HG03159 (cell line): ENCODE results near the gene GRIN2D.

Experiments used
- ATAC-seq: cut with Tn5 transposase; IDR thresholded peaks from one replicate; pipeline ENCODE4 v1.9.1; 2021; ENCODE audit warnings: mild to moderate bottlenecking, moderate library complexity; ENCODE audit not compliant: unreplicated experiment

The GRIN2D gene

DNA sequence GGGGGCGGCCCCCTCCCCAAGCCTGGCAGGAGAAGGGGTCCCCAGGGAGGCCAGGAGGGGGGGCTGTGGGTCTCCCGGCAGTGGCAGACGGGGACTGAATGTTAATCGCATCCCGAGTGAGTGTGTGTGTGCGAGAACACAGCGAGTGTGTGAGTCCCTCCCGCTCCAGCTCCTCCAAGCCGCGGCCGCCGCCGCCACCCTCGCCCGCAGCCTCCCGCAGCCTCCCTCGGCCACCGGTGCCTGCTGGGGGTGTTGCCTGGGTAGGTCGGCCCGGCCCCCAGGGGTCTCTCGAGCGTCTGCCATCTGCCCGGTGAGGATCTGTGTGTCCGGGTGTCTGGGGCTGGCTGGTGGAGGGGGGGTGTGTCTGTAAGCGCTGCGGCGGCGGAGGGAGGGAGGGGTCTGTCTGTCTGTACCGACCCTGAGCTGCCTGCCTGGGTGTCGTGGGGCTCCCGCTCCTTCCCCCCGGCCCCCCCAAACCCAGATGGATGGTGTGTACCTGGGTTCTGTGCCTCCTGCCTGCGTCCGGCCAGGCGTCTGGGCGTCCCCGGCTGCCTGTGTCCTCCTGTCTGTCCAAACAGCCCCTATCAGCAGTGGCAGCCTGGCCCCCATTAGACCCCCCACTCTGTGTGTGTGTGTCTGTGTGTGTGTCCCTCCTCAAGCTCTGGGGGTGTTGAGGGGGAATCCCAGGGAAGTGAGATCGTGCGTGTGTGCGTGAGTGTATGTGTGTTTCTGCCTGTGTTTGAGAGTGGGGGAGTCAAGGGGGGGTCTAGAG is at the start of gene GRIN2D:
Gene GRIN2D (plus strand): TSS at position 110 of the 772 bp plus-strand sequence. CDS start 4,725 bp downstream, outside the sequence.
- no peak for ATAC-seq

DNA sequence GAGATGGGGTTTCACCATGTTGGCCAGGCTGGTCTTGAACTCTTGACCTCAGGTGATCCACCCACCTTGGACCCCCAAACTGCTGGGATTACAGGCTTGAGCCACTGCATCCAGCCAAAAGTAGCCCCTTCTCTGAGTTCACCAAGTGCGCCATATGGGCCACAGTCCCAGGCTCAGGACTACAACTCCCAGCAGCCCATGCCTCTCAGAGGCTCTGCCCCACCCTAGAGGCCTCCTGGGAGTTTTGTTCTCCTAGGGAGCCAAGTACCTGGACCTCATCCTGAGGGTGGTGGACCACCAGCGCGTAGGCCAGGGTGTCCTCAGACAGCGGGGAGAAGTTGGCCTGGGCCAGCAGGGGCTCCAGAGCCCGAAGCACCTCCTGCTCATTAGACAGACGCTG is 48.6 kb upstream of the GRIN2D start:
- no peak for ATAC-seq

DNA sequence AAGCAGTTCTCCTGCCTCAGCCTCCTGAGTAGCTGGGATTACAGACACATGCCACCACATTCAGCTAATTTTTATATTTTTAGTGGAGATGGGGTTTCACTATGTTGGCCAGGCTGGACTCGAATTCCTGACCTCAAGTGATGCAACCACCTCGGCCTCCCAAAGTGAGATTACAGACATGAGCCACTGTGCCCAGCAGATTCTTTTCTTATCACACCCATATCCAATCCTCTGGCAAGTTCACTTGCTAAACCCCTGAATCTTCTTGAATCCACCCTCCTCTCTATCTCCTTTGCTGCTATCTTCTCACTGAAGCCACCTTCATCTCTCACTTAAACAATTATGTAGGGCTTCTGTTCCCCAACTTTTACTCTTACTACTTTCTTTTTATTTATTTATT is 47.3 kb upstream of the GRIN2D start:
- ATAC-seq: no peak

DNA sequence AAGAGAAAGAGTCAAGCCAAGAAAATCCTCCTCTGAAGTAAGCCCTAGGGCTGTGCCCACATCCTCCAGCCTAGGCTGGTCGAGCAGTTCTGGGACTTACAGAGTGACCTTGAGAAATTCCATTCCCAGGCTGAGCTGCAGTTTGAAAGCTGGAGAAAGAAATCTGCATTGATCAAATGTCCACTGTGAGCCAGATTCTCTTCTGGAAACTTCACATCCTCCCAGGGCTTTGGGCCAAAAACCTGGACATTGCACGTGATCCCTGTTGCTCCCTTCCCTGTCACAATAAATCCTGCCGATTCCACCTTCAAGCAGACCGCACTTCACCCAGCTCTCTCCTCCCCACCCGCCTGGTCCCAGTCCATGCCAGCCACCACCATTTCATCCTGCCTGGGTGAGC is 45.4 kb upstream of the GRIN2D start:
- ATAC-seq: no peak

DNA sequence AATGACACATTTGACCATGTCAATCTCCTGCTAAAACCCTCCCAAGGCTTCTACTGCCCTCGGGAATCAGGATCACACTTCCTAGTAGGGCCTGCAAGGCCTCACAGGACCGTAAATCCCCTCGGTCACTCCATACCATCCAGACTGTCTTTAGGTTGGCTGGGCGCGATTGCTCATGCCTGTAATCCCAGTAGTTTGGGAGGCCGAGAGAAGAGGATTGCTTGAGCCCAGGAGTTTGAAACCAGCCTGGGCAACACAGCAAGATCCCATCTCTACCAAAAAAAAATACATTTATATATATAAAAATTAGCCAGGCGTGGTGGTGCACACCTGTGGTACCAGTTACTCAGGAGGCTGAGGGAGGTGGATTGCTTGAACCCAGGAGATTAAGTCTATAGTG is 44.7 kb upstream of the GRIN2D start:
- no peak for ATAC-seq

DNA sequence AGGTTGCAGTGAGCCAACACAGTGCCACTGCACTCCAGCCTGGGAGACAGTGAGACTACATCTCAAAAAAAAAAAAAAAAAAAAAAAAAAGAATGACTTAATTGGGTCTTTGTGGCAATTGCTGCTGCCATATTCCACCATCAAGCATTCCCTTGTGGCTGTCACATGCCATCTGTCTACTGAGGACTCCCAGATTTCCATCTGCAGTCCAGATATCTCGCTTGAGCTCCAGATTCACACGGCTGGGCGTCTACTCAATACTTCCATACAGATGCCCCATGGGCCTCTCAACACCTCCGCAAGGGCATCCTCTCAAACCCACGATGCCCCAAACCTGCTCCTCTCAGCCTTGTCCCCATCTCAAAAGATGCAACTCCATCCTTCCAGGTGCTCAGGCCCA is 42.6 kb upstream of the GRIN2D start:
- no peak for ATAC-seq

DNA sequence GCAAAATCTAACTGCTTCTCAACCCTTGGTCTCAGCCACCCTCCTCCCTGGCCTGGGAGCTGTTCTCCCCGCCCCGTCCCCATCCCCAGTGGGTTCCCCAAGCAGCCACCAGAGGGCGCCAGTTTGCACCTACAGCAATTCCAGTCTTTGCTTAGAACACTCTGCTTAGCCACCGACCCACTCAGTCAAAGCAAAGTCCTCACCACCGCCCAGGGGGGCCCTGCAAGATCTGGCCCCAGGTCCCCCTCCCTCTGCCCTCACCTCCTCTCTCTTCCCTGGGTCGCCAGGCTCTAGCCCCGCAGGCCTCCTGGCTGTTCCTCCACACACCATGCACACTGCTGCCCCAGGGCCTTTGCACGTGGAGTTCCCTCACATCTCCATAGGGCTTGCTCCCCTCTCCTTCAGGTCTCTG is 42.1 kb upstream of the GRIN2D start:
- no peak for ATAC-seq

DNA sequence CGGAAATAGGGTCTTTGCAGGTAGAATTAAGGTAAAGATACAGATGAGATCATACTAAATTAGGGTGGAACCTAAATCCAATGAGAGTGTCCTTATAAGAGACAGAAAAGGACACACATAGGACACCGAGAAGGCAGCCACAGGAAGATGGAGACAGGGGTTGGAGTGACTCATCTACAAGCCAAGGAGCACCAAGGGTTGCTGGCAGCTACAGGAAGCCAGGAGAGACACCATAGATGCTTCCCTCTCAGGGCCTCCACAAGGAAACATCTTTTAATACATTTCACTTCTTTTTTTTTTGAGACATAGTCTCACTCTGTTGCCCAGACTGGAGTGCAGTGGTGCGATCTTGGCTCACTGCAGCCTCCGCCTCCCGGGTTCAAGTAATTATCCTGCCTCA is 39.8 kb upstream of the GRIN2D start:
- no peak for ATAC-seq

DNA sequence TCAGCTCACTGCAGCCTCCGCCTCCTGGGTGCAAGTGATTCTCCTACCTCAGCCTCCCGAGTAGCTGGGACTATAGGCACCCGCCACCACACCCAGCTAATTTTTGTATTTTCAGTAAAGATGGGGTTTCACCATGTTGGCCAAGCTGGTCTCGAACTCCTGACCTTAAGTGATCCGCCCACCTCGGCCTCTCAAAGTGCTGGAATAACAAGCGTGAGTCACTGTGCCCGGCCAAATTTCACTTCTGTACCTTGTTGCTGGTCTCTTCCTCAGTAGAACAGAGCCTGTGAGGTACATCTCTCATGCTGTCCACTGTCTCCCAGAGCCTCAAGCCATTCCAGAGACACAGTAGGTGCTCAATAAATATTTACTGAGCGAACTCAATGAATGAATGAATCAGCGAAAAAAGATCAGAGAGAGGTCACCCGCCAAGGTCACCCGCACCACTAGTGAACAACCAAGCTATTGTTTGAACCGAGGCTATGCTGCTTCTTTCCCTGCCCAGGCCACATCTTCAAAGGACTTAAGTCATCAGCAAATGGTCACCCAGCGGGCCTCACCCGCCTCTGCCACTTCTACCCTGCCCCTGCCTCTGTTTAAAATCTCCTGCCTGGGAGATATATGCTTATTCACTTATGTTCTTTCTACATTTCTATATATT is 39.0 kb upstream of the GRIN2D start:
- no peak for ATAC-seq

DNA sequence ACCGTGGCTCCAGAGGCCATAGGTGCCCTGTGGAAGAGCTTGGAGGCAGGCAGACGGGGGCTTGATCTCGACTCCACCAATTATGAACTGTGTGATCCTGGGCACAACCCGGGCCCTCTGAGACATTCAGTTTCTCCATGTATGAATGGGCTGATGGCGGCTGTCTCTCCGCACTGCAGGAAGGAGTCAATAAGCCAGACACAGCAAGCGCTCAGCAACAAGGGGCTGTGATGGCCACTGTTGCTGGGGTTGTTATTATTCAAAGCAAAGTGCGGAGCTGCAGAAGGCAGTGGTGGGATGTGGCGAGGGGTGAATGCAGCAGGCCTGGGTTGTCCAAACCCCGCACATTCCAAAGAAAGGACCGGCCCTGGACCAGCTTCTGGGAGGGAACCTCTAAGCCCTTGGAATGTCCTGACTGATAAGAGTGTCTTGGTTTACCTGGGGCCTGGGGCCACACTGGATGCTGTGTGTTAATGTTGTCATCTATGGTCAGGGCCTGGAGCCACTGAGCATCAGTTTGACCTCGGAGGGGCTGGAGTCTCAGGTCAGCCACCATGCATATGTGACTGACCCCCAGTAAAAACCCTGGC is 38.0 kb upstream of the GRIN2D start:
- no peak for ATAC-seq

DNA sequence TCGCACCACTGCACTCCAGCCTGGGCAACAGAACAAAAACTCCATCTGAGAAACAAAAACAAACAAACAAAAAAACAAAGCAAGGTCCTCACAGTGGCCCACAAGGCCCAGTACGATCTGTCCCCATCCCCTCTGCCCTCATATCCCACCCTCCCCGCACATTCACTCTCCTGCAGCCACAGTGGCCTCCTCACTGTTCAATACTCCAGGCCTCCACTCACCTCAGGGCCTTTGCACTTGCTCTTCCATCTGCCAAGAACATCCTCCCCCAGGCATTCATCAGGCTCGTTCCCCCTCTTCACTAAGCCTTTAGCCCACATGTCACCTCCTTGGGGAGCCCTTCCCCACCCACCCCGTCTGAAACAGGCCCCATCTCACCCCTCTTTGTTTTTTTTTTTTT is 34.3 kb upstream of the GRIN2D start:
- ATAC-seq: no peak

DNA sequence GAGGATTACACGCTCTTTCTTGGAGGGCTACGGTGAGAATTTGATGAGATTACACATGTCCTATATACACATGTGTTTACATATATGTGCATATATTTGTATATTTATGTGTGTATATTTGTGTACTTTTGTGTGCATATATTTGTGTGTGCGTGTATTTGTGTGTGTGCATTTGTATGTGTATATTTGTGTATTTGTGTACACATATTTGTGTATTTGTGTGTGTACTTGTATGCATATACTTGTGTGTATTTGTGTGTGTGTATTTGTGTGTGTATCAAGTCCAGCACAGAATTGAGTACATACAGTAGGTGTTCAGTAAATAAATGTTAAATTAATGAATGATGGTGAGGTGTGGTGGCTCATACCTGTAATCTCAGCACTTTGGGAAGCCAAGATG is 31.6 kb upstream of the GRIN2D start:
- ATAC-seq: no peak

DNA sequence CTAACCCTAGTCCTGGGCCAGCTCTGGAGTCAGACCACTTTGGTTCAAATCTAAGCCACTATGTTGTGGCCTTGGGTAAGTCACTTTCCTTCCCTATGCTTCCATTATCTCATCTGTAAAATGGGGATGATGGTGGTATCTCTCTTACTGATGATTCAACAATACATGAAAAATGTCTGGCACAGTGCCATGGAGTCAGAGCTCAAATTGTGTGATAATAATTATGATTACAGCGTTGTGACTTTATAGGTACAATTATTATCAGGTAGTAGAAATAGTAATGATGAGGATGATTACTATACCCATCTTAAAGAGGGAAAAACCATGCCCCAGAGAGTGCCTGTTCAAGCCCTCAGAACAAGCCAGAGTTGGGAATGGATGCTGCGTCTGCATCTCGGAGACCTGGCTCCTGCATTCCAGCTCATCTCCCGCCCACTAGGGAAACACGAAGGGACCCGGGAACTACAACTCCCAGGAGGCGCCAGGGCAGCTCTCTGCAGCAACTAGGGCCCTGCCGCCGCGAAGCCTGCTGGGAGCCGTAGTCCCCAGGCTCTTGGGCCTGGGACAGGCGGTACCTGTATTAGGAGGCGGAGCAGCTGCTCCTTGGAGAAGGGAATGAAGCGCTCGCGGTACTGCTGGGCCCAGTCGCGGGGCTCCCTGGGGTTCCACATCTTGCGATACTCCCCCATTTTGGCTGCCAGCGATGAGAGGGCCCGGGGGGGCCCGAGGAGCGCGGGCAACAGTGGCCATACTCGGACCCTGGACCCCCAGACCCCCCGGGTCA is 30.6 kb upstream of the GRIN2D start:
- peak; percentile 46 for ATAC-seq

DNA sequence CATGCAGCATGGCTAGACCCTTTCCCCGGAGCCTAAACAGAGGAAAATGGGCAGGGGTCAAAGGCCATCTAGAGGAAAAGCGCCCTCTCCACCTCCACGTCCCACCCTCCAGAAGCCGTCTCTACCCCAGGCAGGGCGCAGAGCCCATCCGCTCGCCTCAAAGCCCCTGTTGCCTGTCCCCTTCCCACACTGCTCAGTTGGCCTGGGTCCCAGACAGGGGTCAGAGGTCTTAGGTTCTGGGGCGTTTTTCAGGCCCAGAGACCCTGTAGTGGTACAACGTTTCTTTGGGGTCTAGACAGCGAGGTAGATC is 30.0 kb upstream of the GRIN2D start:
- peak; percentile 21 for ATAC-seq

DNA sequence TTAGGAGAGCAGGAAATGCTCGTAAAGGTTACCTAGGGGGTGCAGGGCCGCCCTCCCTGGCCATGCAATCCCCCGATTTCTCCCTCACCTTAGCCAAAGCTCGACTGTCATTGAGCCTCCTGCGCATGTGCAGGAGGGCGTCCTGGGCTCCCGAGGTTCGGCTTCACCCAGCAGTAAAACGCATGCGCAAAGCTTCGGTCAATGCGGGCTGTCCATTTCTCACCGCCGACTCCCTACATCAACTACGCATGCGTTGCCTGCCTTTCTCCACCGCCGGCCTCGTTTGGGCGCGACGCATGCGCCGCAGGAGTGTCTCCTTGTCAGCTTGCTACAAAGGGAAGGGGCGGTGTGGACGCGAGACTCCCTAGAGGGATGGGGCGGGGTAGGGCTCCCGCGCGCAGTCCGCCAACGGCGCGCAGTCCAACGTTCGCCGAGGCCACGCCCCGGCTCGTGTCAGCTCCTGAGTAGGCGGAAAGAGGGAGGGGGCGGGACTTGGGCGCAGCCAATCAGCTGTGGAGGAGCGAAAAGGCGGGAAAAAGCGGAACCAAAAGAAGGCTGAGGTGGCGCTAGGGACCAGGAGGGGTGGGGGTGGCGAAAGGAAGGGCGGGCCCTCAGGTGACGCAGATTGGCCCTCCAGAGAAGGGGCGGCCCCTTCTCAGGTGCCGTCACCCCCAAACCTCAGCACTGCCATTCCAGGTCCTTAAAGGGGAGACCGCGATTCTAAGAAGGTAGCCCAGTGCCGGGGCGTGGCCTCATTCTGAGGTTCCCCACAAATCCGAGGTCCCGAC is 29.5 kb upstream of the GRIN2D start, which contains the start of the genes SYNGR4 and TMEM143:
Gene SYNGR4 (plus strand): TSS at position 558 of the 788 bp plus-strand sequence. CDS start 1,476 bp downstream, outside the sequence.
Gene TMEM143 (minus strand): TSS at position 131 of the 788 bp plus-strand sequence. CDS start 20 bp downstream, at position 111.
- ATAC-seq: peak; percentile 72

DNA sequence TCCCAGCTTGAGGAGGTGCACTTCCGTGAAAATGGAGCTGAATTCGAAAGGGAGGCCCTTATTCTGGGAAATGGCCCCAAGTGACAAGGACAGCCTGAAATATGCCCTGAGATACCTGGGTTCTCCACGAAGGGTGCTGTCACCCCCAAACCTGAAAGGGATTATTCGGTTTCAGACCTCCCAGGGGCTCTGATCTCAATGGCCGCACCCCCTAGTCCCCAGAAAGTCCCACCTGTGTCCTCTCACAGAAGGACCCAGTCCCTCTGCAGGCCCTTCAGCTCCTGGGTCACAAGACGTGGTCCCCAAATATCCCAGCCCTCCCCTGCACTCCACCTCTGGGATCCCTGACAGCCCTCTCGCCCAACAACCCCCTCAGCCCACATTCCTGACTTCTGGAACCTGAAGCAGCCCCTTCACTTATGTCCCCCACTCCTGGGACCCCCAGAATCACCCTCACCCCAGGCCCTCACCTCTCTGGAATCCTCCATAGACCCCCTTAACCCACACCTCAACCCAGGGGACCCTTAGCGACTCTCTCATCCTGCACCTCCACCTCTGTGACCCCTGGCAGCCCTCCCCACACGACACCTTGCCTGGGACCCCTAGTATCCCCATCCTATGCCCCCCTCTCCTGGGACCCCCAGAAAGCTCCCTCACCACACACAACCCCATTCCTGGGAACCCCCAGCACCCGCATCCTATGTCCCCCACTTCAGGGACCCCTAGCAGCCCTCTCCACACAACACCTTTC is 28.7 kb upstream of the GRIN2D start:
- no peak for ATAC-seq

DNA sequence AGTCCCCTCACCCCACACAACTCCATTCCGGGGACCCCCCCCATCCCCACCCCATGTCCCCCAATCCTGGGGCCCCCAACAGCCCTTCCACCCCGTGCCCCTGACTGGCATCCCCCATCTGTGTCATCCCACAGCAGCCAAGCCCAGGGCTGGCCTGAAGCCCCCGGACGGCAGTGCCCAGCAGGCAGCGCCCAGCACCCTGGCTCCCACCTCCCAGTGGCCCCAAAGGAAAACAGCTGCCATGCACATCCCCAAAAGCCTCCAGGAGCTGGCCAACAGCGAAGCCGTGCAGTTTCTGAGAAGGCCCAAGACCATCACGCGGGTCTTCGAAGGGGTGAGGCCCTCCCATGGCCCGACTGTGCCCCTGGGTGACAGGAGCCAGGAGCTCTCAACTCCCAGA is 27.9 kb upstream of the GRIN2D start:
- ATAC-seq: no peak

DNA sequence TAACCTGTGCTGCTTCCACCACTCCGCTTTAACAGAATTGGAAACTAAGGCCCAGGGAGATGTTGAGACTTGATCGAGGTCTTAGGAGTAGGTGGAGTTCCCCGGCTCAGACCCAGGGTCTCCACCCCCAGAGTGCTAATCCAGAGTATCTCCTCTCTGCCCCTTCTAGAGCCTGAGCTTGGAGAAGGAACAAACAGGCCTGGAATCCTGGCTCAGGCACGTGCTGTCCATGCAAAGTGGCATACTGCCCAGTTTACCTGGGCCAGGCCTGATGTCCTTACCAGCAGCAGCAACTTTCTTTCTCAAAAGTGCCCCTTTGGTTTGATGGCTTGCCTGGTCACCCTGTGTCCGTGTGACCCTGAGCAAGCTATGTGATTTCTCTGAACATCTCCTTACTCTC is 25.6 kb upstream of the GRIN2D start:
- no peak for ATAC-seq

DNA sequence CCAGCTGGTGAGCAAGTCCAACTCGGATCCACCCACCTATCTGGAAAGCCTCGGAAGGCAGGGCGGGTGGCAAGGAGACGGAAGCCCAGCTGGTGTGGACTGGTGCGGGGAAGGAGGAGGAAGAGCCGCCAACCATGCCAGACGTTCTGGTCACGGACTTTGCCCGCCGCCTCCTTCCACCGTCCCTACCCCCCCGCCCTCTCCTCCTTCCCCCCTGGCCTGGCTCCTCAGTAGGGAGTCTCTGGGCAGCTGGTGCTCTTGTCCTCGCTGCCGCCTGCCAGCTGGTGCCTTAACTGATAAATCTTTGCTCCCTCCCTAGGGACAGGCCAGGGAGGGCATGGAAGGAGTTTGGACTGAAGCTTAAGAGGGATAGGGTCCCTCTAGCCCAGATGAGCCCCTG is 24.5 kb upstream of the GRIN2D start:
- ATAC-seq: no peak

DNA sequence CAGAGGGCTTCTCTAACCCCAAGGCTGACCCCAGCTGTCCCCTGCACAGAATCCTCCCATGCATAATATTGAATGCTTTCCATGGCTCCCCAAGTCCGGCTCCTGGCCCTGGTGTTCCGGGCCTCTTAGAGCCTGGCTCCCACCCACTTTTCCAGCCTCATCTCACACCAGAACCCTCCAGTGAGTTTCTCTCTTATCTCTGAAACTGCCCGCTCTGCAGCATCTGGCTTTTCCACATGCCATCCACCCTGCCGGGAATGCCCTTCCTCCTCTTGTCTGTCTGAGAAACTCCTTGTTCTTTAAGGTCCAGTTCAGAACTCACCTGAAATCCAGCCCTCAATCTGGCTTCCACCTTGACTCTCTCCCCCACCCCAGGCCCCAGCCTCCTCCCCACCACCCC is 22.5 kb upstream of the GRIN2D start:
- ATAC-seq: no peak
